Neuron (in vitro differentiated cells): Measurements from ENCODE around the gene KAT2A.
"Not testable (repeated sequence)": the region's sequence is repeated elsewhere in the genome, so short reads cannot be mapped to it uniquely, and the experiment has no call there.

Experiments
- H2AFZ ChIP-seq: one replicate; pipeline ENCODE4 v1.6.1; 2013; ENCODE audit warnings: low read depth, mild to moderate bottlenecking, inconsistent platforms, low read length, moderate library complexity
- H3K27me3 ChIP-seq: one replicate; pipeline ENCODE4 v1.6.1; 2013; ENCODE audit warnings: low read length; ENCODE audit not compliant: insufficient read depth
- H3K36me3 ChIP-seq: one replicate; pipeline ENCODE4 v1.6.1; 2013; ENCODE audit warnings: low read length; ENCODE audit not compliant: insufficient read depth
- H3K4me1 ChIP-seq: one replicate; pipeline ENCODE4 v1.6.1; 2013; ENCODE audit warnings: low read length; ENCODE audit not compliant: insufficient read depth
- H3K4me3 ChIP-seq: 2 replicates; pipeline ENCODE4 v1.5.1; 2013; ENCODE audit warnings: mild to moderate bottlenecking, low read length, moderate library complexity
- H3K9me3 ChIP-seq: one replicate; pipeline ENCODE4 v1.6.1; 2013; ENCODE audit warnings: low read length

Gene KAT2A

GRCh38 chr17:42146911-42147607, 25.9 kb upstream of the KAT2A start:
- Histone ChIP-seq H3K4me1 (peaks cover 16% of the 10 kb centered on the region), H3K36me3 (peaks cover 21% of the 10 kb centered on the region), H2AFZ (no peak overlapping the region), H3K4me3 (no peak overlapping the region), H3K27me3 (no peaks in the 10 kb centered on the region), H3K9me3 (no peaks in the 10 kb centered on the region)

- Histone ChIP-seq H3K4me1 (peaks cover 16% of the 10 kb centered on the region), H3K36me3 (peaks cover 18% of the 10 kb centered on the region)
- H3K4me3 ChIP-seq, H3K9me3 ChIP-seq, H3K27me3 ChIP-seq, H2AFZ ChIP-seq: not testable (repeated sequence)
Measured at GRCh38 chr17:42143138-42143537, 22.0 kb upstream of the KAT2A start.

- Histone ChIP-seq H3K27me3 (no peaks in the 10 kb centered on the region), H3K4me3 (no peak overlapping the region), H3K4me1 (peaks cover 16% of the 10 kb centered on the region), H3K36me3 (peaks cover 18% of the 10 kb centered on the region), H2AFZ (no peak overlapping the region), H3K9me3 (no peaks in the 10 kb centered on the region)
Measured at GRCh38 chr17:42142371-42142896, 21.3 kb upstream of the KAT2A start.

GRCh38 chr17:42141382-42141781, 20.2 kb upstream of the KAT2A start:
- peaks cover 19% of the 10 kb centered on the region for H3K36me3 ChIP-seq
- no peak overlapping the region for H3K4me3 ChIP-seq
- H3K9me3 ChIP-seq, result no peaks in the 10 kb centered on the region
- no peaks in the 10 kb centered on the region for H3K27me3 ChIP-seq
- peaks cover 16% of the 10 kb centered on the region for H3K4me1 ChIP-seq
- H2AFZ ChIP-seq, result no peak overlapping the region

- H3K9me3 ChIP-seq, H2AFZ ChIP-seq, H3K4me3 ChIP-seq, H3K27me3 ChIP-seq: not testable (repeated sequence)
- Histone ChIP-seq H3K4me1 (peaks cover 16% of the 10 kb centered on the region), H3K36me3 (peaks cover 21% of the 10 kb centered on the region)
Measured at GRCh38 chr17:42140690-42141089, 19.5 kb upstream of the KAT2A start.

GRCh38 chr17:42138749-42139492, 17.8 kb upstream of the KAT2A start:
- Histone ChIP-seq H3K4me3 (no peak overlapping the region), H3K27me3 (no peaks in the 10 kb centered on the region), H3K36me3 (peaks cover 21% of the 10 kb centered on the region), H3K9me3 (no peaks in the 10 kb centered on the region), H2AFZ (no peak overlapping the region), H3K4me1 (peaks cover 16% of the 10 kb centered on the region)

GRCh38 chr17:42136654-42137051, 15.5 kb upstream of the KAT2A start:
- H3K4me1 ChIP-seq, result peaks cover 4% of the 10 kb centered on the region

GRCh38 chr17:42135664-42136653, 14.8 kb upstream of the KAT2A start:
- Histone ChIP-seq H3K27me3 (no peaks in the 10 kb centered on the region), H2AFZ (no peak overlapping the region), H3K36me3 (peaks cover 18% of the 10 kb centered on the region), H3K4me3 (no peak overlapping the region), H3K9me3 (no peaks in the 10 kb centered on the region), H3K4me1 (peaks cover 4% of the 10 kb centered on the region)

More at GRCh38 chr17:42136654-42137051, 15.5 kb upstream of the KAT2A start:
- H3K36me3 ChIP-seq, result peaks cover 24% of the 10 kb centered on the region
- H2AFZ ChIP-seq, result no peak overlapping the region
- no peak overlapping the region for H3K4me3 ChIP-seq
- H3K9me3 ChIP-seq, result no peaks in the 10 kb centered on the region
- H3K27me3 ChIP-seq, result no peaks in the 10 kb centered on the region

GRCh38 chr17:42135151-42135550, 14.0 kb upstream of the KAT2A start:
- H3K4me1 ChIP-seq, result peaks cover 3% of the 10 kb centered on the region
- H2AFZ ChIP-seq, result no peak overlapping the region
- peaks cover 22% of the 10 kb centered on the region for H3K36me3 ChIP-seq
- H3K9me3 ChIP-seq, result no peaks in the 10 kb centered on the region
- H3K27me3 ChIP-seq, result no peaks in the 10 kb centered on the region
- H3K4me3 ChIP-seq, result no peak overlapping the region

- Histone ChIP-seq H3K36me3 (peaks cover 38% of the 10 kb centered on the region), H3K27me3 (no peaks in the 10 kb centered on the region), H3K4me1 (no peaks in the 10 kb centered on the region)
Measured at GRCh38 chr17:42133461-42134041, 12.4 kb upstream of the KAT2A start.

GRCh38 chr17:42132941-42133340, 11.8 kb upstream of the KAT2A start:
- Histone ChIP-seq H2AFZ (no peak overlapping the region), H3K36me3 (peaks cover 44% of the 10 kb centered on the region), H3K4me3 (no peak overlapping the region), H3K9me3 (no peaks in the 10 kb centered on the region), H3K27me3 (no peaks in the 10 kb centered on the region), H3K4me1 (no peaks in the 10 kb centered on the region)

More at GRCh38 chr17:42133461-42134041, 12.4 kb upstream of the KAT2A start:
- Histone ChIP-seq H2AFZ (no peak overlapping the region), H3K4me3 (no peak overlapping the region), H3K9me3 (no peaks in the 10 kb centered on the region)

GRCh38 chr17:42131981-42132432, 10.8 kb upstream of the KAT2A start:
- H3K27me3 ChIP-seq, result no peaks in the 10 kb centered on the region
- H3K36me3 ChIP-seq, result peaks cover 49% of the 10 kb centered on the region

More at GRCh38 chr17:42131981-42132432, 10.8 kb upstream of the KAT2A start:
- Histone ChIP-seq H3K4me1 (no peaks in the 10 kb centered on the region), H2AFZ (no peak overlapping the region), H3K4me3 (no peak overlapping the region), H3K9me3 (no peaks in the 10 kb centered on the region)
